ENCODE data around the gene NDST3.

- no peak for TF ChIP-seq POLR2A (IDR thresholded peaks at IDR 0.05)
- TF ChIP-seq, protein P1, sequence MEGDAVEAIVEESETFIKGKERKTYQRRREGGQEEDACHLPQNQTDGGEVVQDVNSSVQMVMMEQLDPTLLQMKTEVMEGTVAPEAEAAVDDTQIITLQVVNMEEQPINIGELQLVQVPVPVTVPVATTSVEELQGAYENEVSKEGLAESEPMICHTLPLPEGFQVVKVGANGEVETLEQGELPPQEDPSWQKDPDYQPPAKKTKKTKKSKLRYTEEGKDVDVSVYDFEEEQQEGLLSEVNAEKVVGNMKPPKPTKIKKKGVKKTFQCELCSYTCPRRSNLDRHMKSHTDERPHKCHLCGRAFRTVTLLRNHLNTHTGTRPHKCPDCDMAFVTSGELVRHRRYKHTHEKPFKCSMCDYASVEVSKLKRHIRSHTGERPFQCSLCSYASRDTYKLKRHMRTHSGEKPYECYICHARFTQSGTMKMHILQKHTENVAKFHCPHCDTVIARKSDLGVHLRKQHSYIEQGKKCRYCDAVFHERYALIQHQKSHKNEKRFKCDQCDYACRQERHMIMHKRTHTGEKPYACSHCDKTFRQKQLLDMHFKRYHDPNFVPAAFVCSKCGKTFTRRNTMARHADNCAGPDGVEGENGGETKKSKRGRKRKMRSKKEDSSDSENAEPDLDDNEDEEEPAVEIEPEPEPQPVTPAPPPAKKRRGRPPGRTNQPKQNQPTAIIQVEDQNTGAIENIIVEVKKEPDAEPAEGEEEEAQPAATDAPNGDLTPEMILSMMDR (IDR thresholded peaks at IDR 0.05): no peak
- no peak for TF ChIP-seq POLR2AphosphoS5 (IDR thresholded peaks at IDR 0.05)
Observed at GRCh38 chr4:118014831-118015230, 19.5 kb upstream of the NDST3 start.

Measured in breast epithelium (tissue), 3 donors.